ENCODE results near the gene LRMDA. TPM values are rescaled to one million over a fixed set of nuclear protein-coding genes. Genes with fewer than 3 reads are reported as not detected.

The LRMDA gene
- total RNA-seq, 1 experiment from 2014 or later, result not detected

DNA sequence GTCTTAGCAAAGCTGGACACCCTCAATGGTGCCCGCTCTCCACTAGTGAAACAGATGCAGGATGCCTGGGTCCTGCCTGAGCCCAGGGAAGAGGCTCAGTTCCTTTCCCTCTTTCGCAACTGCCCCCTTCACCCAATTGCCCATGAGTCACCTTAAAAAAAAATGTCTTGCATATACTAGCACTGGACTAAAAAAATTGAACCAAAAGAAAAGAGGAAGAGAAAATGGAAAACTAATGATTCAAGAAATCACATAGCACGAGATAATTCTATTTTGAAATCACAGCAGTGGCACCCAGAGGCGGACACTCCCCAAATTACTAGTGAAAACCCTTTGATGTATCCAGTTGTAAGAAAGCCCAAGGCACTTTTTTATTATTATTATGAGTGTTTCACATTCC lies 972.5 kb downstream of the LRMDA start:
- no peak overlapping the region for H3K9ac ChIP-seq (ENCODE audit: low read length)
- no peaks in the 10 kb centered on the region for H3K9me2 ChIP-seq (replicated peaks; ENCODE audit: insufficient read depth, low read length)

GRCh38 chr10:76404531-76404930 lies 973.1 kb downstream of the LRMDA start:
- Histone ChIP-seq H3K4me2 (ENCODE audit: low read depth, low read length, poor library complexity, severe bottlenecking) (no peak overlapping the region), H4K20me1 (ENCODE audit: insufficient read depth, low read depth, low read length) (no peaks in the 10 kb centered on the region), H3K36me3 (ENCODE audit: insufficient read depth, low read length) (no peaks in the 10 kb centered on the region), H3K9me2 (replicated peaks; ENCODE audit: insufficient read depth, low read length) (no peaks in the 10 kb centered on the region), H3K4me1 (ENCODE audit: low read length) (no peaks in the 10 kb centered on the region), H3K4me3 (ENCODE audit: low read length) (no peak overlapping the region), H3K9ac (ENCODE audit: low read length) (no peak overlapping the region), H3K9me3 (ENCODE audit: low read length) (no peaks in the 10 kb centered on the region), H2AFZ (ENCODE audit: low read length) (no peak overlapping the region), H3K27me3 (ENCODE audit: low read length) (no peaks in the 10 kb centered on the region), H3K79me2 (ENCODE audit: low read length) (no peaks in the 10 kb centered on the region), H3K27ac (ENCODE audit: low read length) (no peak overlapping the region)
- DNase-seq, result no peak

More for the DNA sequence above, 972.5 kb downstream of the LRMDA start:
- DNase-seq, result no peak
- Histone ChIP-seq H3K36me3 (ENCODE audit: insufficient read depth, low read length) (no peaks in the 10 kb centered on the region), H4K20me1 (ENCODE audit: insufficient read depth, low read depth, low read length) (no peaks in the 10 kb centered on the region), H3K4me2 (ENCODE audit: low read depth, low read length, poor library complexity, severe bottlenecking) (no peak overlapping the region), H3K79me2 (ENCODE audit: low read length) (no peaks in the 10 kb centered on the region), H3K27me3 (ENCODE audit: low read length) (no peaks in the 10 kb centered on the region), H2AFZ (ENCODE audit: low read length) (no peak overlapping the region), H3K9me3 (ENCODE audit: low read length) (no peaks in the 10 kb centered on the region), H3K4me3 (ENCODE audit: low read length) (no peak overlapping the region), H3K4me1 (ENCODE audit: low read length) (no peaks in the 10 kb centered on the region), H3K27ac (ENCODE audit: low read length) (no peak overlapping the region)

- no peaks in the 10 kb centered on the region for H4K20me1 ChIP-seq (ENCODE audit: insufficient read depth, low read depth, low read length)
- H3K36me3 ChIP-seq (ENCODE audit: insufficient read depth, low read length), result no peaks in the 10 kb centered on the region
- DNase-seq, result no peak
- H3K27ac ChIP-seq (ENCODE audit: low read length), result no peak overlapping the region
- no peaks in the 10 kb centered on the region for H3K79me2 ChIP-seq (ENCODE audit: low read length)
- H3K9ac ChIP-seq (ENCODE audit: low read length), result no peak overlapping the region
- H3K4me3 ChIP-seq (ENCODE audit: low read length), result no peak overlapping the region
- H3K9me3 ChIP-seq (ENCODE audit: low read length), result no peaks in the 10 kb centered on the region
- H3K9me2 ChIP-seq (replicated peaks; ENCODE audit: insufficient read depth, low read length), result no peaks in the 10 kb centered on the region
- no peak overlapping the region for H3K4me2 ChIP-seq (ENCODE audit: low read depth, low read length, poor library complexity, severe bottlenecking)
- no peaks in the 10 kb centered on the region for H3K4me1 ChIP-seq (ENCODE audit: low read length)
- H3K27me3 ChIP-seq (ENCODE audit: low read length), result no peaks in the 10 kb centered on the region
- no peak overlapping the region for H2AFZ ChIP-seq (ENCODE audit: low read length)
Measured at GRCh38 chr10:76405922-76406321, 974.5 kb downstream of the LRMDA start.

GRCh38 chr10:76408646-76409045 lies 977.2 kb downstream of the LRMDA start:
- no peak overlapping the region for H3K27ac ChIP-seq (ENCODE audit: low read length)
- no peaks in the 10 kb centered on the region for H3K4me1 ChIP-seq (ENCODE audit: low read length)
- H4K20me1 ChIP-seq (ENCODE audit: insufficient read depth, low read depth, low read length), result no peaks in the 10 kb centered on the region
- H3K4me2 ChIP-seq (ENCODE audit: low read depth, low read length, poor library complexity, severe bottlenecking), result no peak overlapping the region
- DNase-seq, result no peak
- no peaks in the 10 kb centered on the region for H3K79me2 ChIP-seq (ENCODE audit: low read length)
- no peak overlapping the region for H2AFZ ChIP-seq (ENCODE audit: low read length)
- H3K9me2 ChIP-seq (replicated peaks; ENCODE audit: insufficient read depth, low read length), result no peaks in the 10 kb centered on the region
- no peaks in the 10 kb centered on the region for H3K36me3 ChIP-seq (ENCODE audit: insufficient read depth, low read length)
- no peaks in the 10 kb centered on the region for H3K27me3 ChIP-seq (ENCODE audit: low read length)
- H3K4me3 ChIP-seq (ENCODE audit: low read length), result no peak overlapping the region
- H3K9ac ChIP-seq (ENCODE audit: low read length), result no peak overlapping the region
- no peaks in the 10 kb centered on the region for H3K9me3 ChIP-seq (ENCODE audit: low read length)

GRCh38 chr10:76411729-76412435 lies 980.5 kb downstream of the LRMDA start:
- Histone ChIP-seq H3K9ac (ENCODE audit: low read length) (no peak overlapping the region), H2AFZ (ENCODE audit: low read length) (no peak overlapping the region)

DNA sequence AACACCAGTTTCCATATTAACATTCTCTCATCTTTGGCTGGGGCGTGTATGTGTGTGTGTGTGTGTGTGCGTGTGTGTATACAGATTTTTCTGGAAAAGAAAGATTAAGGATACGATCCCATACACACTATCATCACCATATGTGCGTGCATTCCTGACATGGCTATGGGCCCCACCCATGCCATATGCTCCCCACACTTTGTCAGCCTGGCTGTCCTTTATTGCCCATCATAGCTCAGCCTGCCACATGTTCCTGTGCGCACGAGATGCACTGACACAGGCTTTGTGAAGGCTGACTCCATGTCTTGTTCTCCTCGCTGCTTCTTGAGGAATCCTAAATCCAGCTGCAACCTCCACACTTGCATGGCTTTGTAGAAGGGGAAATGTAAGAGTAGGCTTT lies 984.1 kb downstream of the LRMDA start:
- no peak overlapping the region for H2AFZ ChIP-seq (ENCODE audit: low read length)
- no peaks in the 10 kb centered on the region for H3K4me1 ChIP-seq (ENCODE audit: low read length)
- H3K4me2 ChIP-seq (ENCODE audit: low read depth, low read length, poor library complexity, severe bottlenecking), result no peak overlapping the region
- no peaks in the 10 kb centered on the region for H3K9me3 ChIP-seq (ENCODE audit: low read length)
- H3K27ac ChIP-seq (ENCODE audit: low read length), result no peak overlapping the region
- H3K36me3 ChIP-seq (ENCODE audit: insufficient read depth, low read length), result no peaks in the 10 kb centered on the region
- no peaks in the 10 kb centered on the region for H3K9me2 ChIP-seq (replicated peaks; ENCODE audit: insufficient read depth, low read length)
- H4K20me1 ChIP-seq (ENCODE audit: insufficient read depth, low read depth, low read length), result no peaks in the 10 kb centered on the region
- no peak overlapping the region for H3K9ac ChIP-seq (ENCODE audit: low read length)
- no peak overlapping the region for H3K4me3 ChIP-seq (ENCODE audit: low read length)
- no peaks in the 10 kb centered on the region for H3K79me2 ChIP-seq (ENCODE audit: low read length)
- DNase-seq, result no peak
- no peaks in the 10 kb centered on the region for H3K27me3 ChIP-seq (ENCODE audit: low read length)

More at GRCh38 chr10:76411729-76412435, 980.5 kb downstream of the LRMDA start:
- no peaks in the 10 kb centered on the region for H3K4me1 ChIP-seq (ENCODE audit: low read length)
- no peaks in the 10 kb centered on the region for H3K36me3 ChIP-seq (ENCODE audit: insufficient read depth, low read length)
- no peaks in the 10 kb centered on the region for H3K9me3 ChIP-seq (ENCODE audit: low read length)
- no peak overlapping the region for H3K27ac ChIP-seq (ENCODE audit: low read length)
- no peak overlapping the region for H3K4me2 ChIP-seq (ENCODE audit: low read depth, low read length, poor library complexity, severe bottlenecking)
- no peaks in the 10 kb centered on the region for H4K20me1 ChIP-seq (ENCODE audit: insufficient read depth, low read depth, low read length)
- H3K9me2 ChIP-seq (replicated peaks; ENCODE audit: insufficient read depth, low read length), result no peaks in the 10 kb centered on the region
- no peak overlapping the region for H3K4me3 ChIP-seq (ENCODE audit: low read length)
- no peak for DNase-seq
- H3K27me3 ChIP-seq (ENCODE audit: low read length), result no peaks in the 10 kb centered on the region
- H3K79me2 ChIP-seq (ENCODE audit: low read length), result no peaks in the 10 kb centered on the region

- no peak overlapping the region for H3K27ac ChIP-seq (ENCODE audit: low read length)
- H3K9me2 ChIP-seq (replicated peaks; ENCODE audit: insufficient read depth, low read length), result no peaks in the 10 kb centered on the region
- no peaks in the 10 kb centered on the region for H3K36me3 ChIP-seq (ENCODE audit: insufficient read depth, low read length)
- no peak overlapping the region for H3K4me3 ChIP-seq (ENCODE audit: low read length)
- H3K9me3 ChIP-seq (ENCODE audit: low read length), result no peaks in the 10 kb centered on the region
- no peaks in the 10 kb centered on the region for H4K20me1 ChIP-seq (ENCODE audit: insufficient read depth, low read depth, low read length)
- H3K27me3 ChIP-seq (ENCODE audit: low read length), result no peaks in the 10 kb centered on the region
- no peak for DNase-seq
- H3K79me2 ChIP-seq (ENCODE audit: low read length), result no peaks in the 10 kb centered on the region
- H2AFZ ChIP-seq (ENCODE audit: low read length), result no peak overlapping the region
- H3K4me1 ChIP-seq (ENCODE audit: low read length), result no peaks in the 10 kb centered on the region
- H3K4me2 ChIP-seq (ENCODE audit: low read depth, low read length, poor library complexity, severe bottlenecking), result no peak overlapping the region
- no peak overlapping the region for H3K9ac ChIP-seq (ENCODE audit: low read length)
Measured at GRCh38 chr10:76416642-76417041, 985.2 kb downstream of the LRMDA start.

DNA sequence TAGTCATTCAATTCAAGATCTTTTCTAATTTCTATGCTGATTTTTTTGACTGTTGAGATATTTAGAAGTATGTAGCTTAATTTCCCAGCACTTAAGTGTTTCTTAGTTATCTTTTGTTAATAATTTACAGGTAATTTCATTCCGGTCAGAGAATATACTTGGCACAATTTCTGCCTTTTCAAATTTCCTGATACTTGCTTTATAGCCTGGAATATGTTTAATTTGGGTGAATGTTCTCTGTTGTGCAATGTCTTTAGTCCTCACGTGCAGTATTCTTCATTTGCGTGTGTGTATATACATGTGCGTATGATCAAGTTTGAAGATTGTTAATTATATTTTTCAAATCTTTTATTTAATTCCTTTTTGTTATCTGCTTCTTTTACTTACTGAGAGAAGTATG lies 989.3 kb downstream of the LRMDA start:
- no peaks in the 10 kb centered on the region for H3K27me3 ChIP-seq (ENCODE audit: low read length)
- no peaks in the 10 kb centered on the region for H4K20me1 ChIP-seq (ENCODE audit: insufficient read depth, low read depth, low read length)
- no peak overlapping the region for H3K27ac ChIP-seq (ENCODE audit: low read length)
- no peak overlapping the region for H3K4me3 ChIP-seq (ENCODE audit: low read length)
- H3K4me1 ChIP-seq (ENCODE audit: low read length), result no peaks in the 10 kb centered on the region
- H2AFZ ChIP-seq (ENCODE audit: low read length), result no peak overlapping the region
- no peak overlapping the region for H3K4me2 ChIP-seq (ENCODE audit: low read depth, low read length, poor library complexity, severe bottlenecking)
- no peaks in the 10 kb centered on the region for H3K9me2 ChIP-seq (replicated peaks; ENCODE audit: insufficient read depth, low read length)
- no peaks in the 10 kb centered on the region for H3K9me3 ChIP-seq (ENCODE audit: low read length)
- no peaks in the 10 kb centered on the region for H3K36me3 ChIP-seq (ENCODE audit: insufficient read depth, low read length)
- no peak for DNase-seq
- H3K9ac ChIP-seq (ENCODE audit: low read length), result no peak overlapping the region
- no peaks in the 10 kb centered on the region for H3K79me2 ChIP-seq (ENCODE audit: low read length)
